ENCODE measurements around the gene MYO16.

- TF ChIP-seq CTCF (IDR thresholded peaks at IDR 0.05) (no peak), EP300 (IDR thresholded peaks at IDR 0.05) (no peak)
Observed at GRCh38 chr13:108911807-108912206, 282.4 kb downstream of the MYO16 start.

Data from ovary (tissue), 3 donors.